Neural crest cell (in vitro differentiated cells): ENCODE results near the gene MEF2C. TPM values are rescaled to one million over a fixed set of nuclear protein-coding genes. Genes with fewer than 3 reads are reported as not detected.

Source experiments
- DNase-seq: peaks from one replicate; pipeline ENCODE4 v3.0.0; 2021; ENCODE audit warnings: low read depth, mixed read lengths, low spot score
- H3K27ac Mint-ChIP-seq: one replicate; pipeline ENCODE4 v1.8.0; 2021; ENCODE audit warnings: mild to moderate bottlenecking, mixed read lengths; ENCODE audit not compliant: unreplicated experiment
- H3K27me3 Mint-ChIP-seq: 2 replicates; pipeline ENCODE4 v1.8.0; 2021; ENCODE audit warnings: low read depth, mild to moderate bottlenecking, mixed read lengths
- H3K36me3 Mint-ChIP-seq: 2 replicates; pipeline ENCODE4 v1.8.0; 2021; ENCODE audit warnings: low read depth, mild to moderate bottlenecking, mixed read lengths
- H3K4me1 Mint-ChIP-seq: 2 replicates; pipeline ENCODE4 v1.8.0; 2021; ENCODE audit warnings: mixed read lengths
- H3K4me3 Mint-ChIP-seq: one replicate; pipeline ENCODE4 v1.8.0; 2021; ENCODE audit warnings: mild to moderate bottlenecking, mixed read lengths
- H3K9me3 Mint-ChIP-seq: 2 replicates; pipeline ENCODE4 v1.8.0; 2021; ENCODE audit warnings: mixed read lengths
- CTCF ChIP-seq: fragments of 200-600 bp; sonication (generic); conservative IDR thresholded peaks from 2 replicates; pipeline ENCODE4 v1.5.0; 2021; ENCODE audit warnings: antibody characterized with exemption, mild to moderate bottlenecking
- total RNA-seq: library from RNA; stranded (reverse); gene quantifications from 2 replicates; pipeline ENCODE4 v1.2.1, GENCODE V29; 2021

Gene MEF2C
- total RNA-seq, 1 donor from 2014 or later: 46.0 TPM

- no peak for DNase-seq
- no peak for TF ChIP-seq CTCF
- Mint-ChIP-seq H3K27ac (peak overlapping the region; percentile 40), H3K4me1 (peaks cover 56% of the 10 kb centered on the region), H3K27me3 (no peaks in the 10 kb centered on the region), H3K4me3 (peak overlapping the region; percentile 7), H3K36me3 (no peaks in the 10 kb centered on the region), H3K9me3 (peaks cover 3% of the 10 kb centered on the region)
Measured at GRCh38 chr5:88816195-88816594, 66.8 kb downstream of the MEF2C start.

GRCh38 chr5:88815050-88815789 lies 67.8 kb downstream of the MEF2C start:
- TF ChIP-seq CTCF: no peak
- Mint-ChIP-seq H3K9me3 (peaks cover 3% of the 10 kb centered on the region), H3K4me1 (peaks cover 56% of the 10 kb centered on the region), H3K27ac (peak overlapping the region; percentile 83), H3K36me3 (no peaks in the 10 kb centered on the region), H3K27me3 (no peaks in the 10 kb centered on the region), H3K4me3 (no peak overlapping the region)
- no peak for DNase-seq

- peaks cover 3% of the 10 kb centered on the region for H3K9me3 Mint-ChIP-seq
- no peaks in the 10 kb centered on the region for H3K27me3 Mint-ChIP-seq
- peak overlapping the region; percentile 83 for H3K27ac Mint-ChIP-seq
- no peak for TF ChIP-seq CTCF
- peaks cover 56% of the 10 kb centered on the region for H3K4me1 Mint-ChIP-seq
- H3K4me3 Mint-ChIP-seq: peak overlapping the region; percentile 79
- no peaks in the 10 kb centered on the region for H3K36me3 Mint-ChIP-seq
- peak; percentile 28 for DNase-seq
Measured at GRCh38 chr5:88813805-88814575, 69.0 kb downstream of the MEF2C start.

- TF ChIP-seq CTCF: no peak
- Mint-ChIP-seq H3K27me3 (no peaks in the 10 kb centered on the region), H3K4me1 (peaks cover 51% of the 10 kb centered on the region), H3K9me3 (peaks cover 3% of the 10 kb centered on the region), H3K4me3 (no peak overlapping the region), H3K27ac (peak overlapping the region; percentile 72), H3K36me3 (no peaks in the 10 kb centered on the region)
- no peak for DNase-seq
Measured at GRCh38 chr5:88813244-88813643, 69.7 kb downstream of the MEF2C start.

GRCh38 chr5:88808153-88808552 lies 74.8 kb downstream of the MEF2C start:
- DNase-seq: no peak
- Mint-ChIP-seq H3K4me1 (peaks cover 24% of the 10 kb centered on the region), H3K36me3 (peaks cover 11% of the 10 kb centered on the region), H3K27ac (no peak overlapping the region), H3K27me3 (no peaks in the 10 kb centered on the region), H3K9me3 (peaks cover 3% of the 10 kb centered on the region), H3K4me3 (no peak overlapping the region)
- TF ChIP-seq CTCF: no peak
